IMR-90 (cell line): ENCODE results near the gene TMBIM1. TPM values are rescaled to one million over a fixed set of nuclear protein-coding genes. Genes with fewer than 3 reads are reported as not detected.

ENCODE experiments used
- ATAC-seq: fragments of 200-7000 bp; cut with Tn5 transposase; 2 replicates; pipeline ENCODE4 v1.9.1; 2020; ENCODE audit warnings: low read depth, mild to moderate bottlenecking, moderate library complexity
- BruUV-seq: library from RNA; stranded (reverse); fragments of 400-500 nt; replicated peaks from 2 replicates; lab custom pipeline; 2021; lab: Mats Ljungman, UMichigan
- CTCF ChIA-PET: fragments of 300-600 bp; formaldehyde crosslinking; extraction: SDS; loops from one replicate; lab custom pipeline; 2021; ENCODE audit warnings: antibody characterized with exemption; lab: Yijun Ruan, JAX
- POLR2A ChIA-PET: fragments of 300-600 bp; sonication (Branson Sonifier 250); formaldehyde crosslinking; loops from one replicate; lab custom pipeline; 2022; ENCODE audit warnings: antibody characterized with exemption; ENCODE audit not compliant: unreplicated experiment; lab: Charles Lee
- DNase-seq: peaks from one replicate; pipeline ENCODE4 v3.0.0; 2013
- H2AFZ ChIP-seq: replicated peaks from 2 replicates; pipeline ENCODE3; 2013; ENCODE audit warnings: low read length, mild to moderate bottlenecking; ENCODE audit not compliant: poor library complexity
- H2AK5ac ChIP-seq: 2 replicates; pipeline ENCODE4 v1.6.1; 2013; ENCODE audit warnings: low read depth, low read length, inconsistent platforms
- H2AK9ac ChIP-seq: replicated peaks from 2 replicates; pipeline ENCODE3; 2013; ENCODE audit warnings: mild to moderate bottlenecking, low read depth, low read length, moderate library complexity; ENCODE audit not compliant: poor library complexity
- H2BK120ac ChIP-seq: 2 replicates; pipeline ENCODE4 v1.6.1; 2013; ENCODE audit warnings: low read depth, low read length, inconsistent platforms
- H2BK15ac ChIP-seq: 3 replicates; pipeline ENCODE4 v1.6.1; 2013; ENCODE audit warnings: low read depth, low read length, inconsistent platforms
- H2BK20ac ChIP-seq: 2 replicates; pipeline ENCODE4 v1.6.1; 2013; ENCODE audit warnings: low read depth, mild to moderate bottlenecking, inconsistent platforms, low read length, moderate library complexity
- H2BK5ac ChIP-seq: 2 replicates; pipeline ENCODE4 v1.6.1; 2013; ENCODE audit warnings: mild to moderate bottlenecking, low read depth, low read length, inconsistent platforms; ENCODE audit not compliant: poor library complexity, severe bottlenecking
- H3K14ac ChIP-seq: replicated peaks from 2 replicates; pipeline ENCODE4 v1.6.1; 2013; ENCODE audit warnings: low read depth, low read length, inconsistent platforms
- H3K18ac ChIP-seq: 2 replicates; pipeline ENCODE4 v1.6.1; 2013; ENCODE audit warnings: low read depth, low read length, control low read depth
- H3K23ac ChIP-seq: 2 replicates; pipeline ENCODE4 v1.6.1; 2013; ENCODE audit warnings: low read depth, low read length, inconsistent platforms
- H3K27ac ChIP-seq: 2 replicates; pipeline ENCODE4 v1.5.1; 2013; ENCODE audit warnings: mild to moderate bottlenecking, control low read depth, low read length; ENCODE audit not compliant: insufficient read depth
- H3K27me3 ChIP-seq: 2 replicates; pipeline ENCODE4 v1.6.1; 2013; ENCODE audit warnings: low read length; ENCODE audit not compliant: control insufficient read depth, insufficient read depth
- H3K36me3 ChIP-seq: 2 replicates; pipeline ENCODE4 v1.6.1; 2013; ENCODE audit warnings: low read length, mixed read lengths; ENCODE audit not compliant: control insufficient read depth, insufficient read depth
- H3K4ac ChIP-seq: 2 replicates; pipeline ENCODE4 v1.6.1; 2013; ENCODE audit warnings: low read depth, low read length, inconsistent platforms
- H3K4me1 ChIP-seq: 2 replicates; pipeline ENCODE4 v1.6.1; 2013; ENCODE audit warnings: low read length, mixed read lengths; ENCODE audit not compliant: control insufficient read depth, insufficient read depth
- H3K4me2 ChIP-seq: 2 replicates; pipeline ENCODE4 v1.6.1; 2013; ENCODE audit warnings: low read depth, mild to moderate bottlenecking, control low read depth, low read length, moderate library complexity
- H3K4me3 ChIP-seq: 2 replicates; pipeline ENCODE4 v1.5.1; 2013; ENCODE audit warnings: low read depth, mild to moderate bottlenecking, control low read depth, low read length, moderate library complexity; ENCODE audit not compliant: insufficient read depth
- H3K56ac ChIP-seq: 2 replicates; pipeline ENCODE4 v1.6.1; 2013; ENCODE audit warnings: low read length, inconsistent platforms; ENCODE audit not compliant: insufficient read depth; ENCODE audit errors: extremely low read depth
- H3K79me1 ChIP-seq, 2 experiments: 2 replicates each; pipeline ENCODE4 v1.6.1; 2013; ENCODE audit warnings: low read length in 2 of 2, inconsistent platforms in 1 of 2, low read depth in 1 of 2
- H3K9ac ChIP-seq: 2 replicates; pipeline ENCODE4 v1.6.1; 2013; ENCODE audit warnings: low read depth, low read length, control low read depth
- H3K9me1 ChIP-seq: 2 replicates; pipeline ENCODE4 v1.6.1; 2013; ENCODE audit warnings: low read length, inconsistent platforms; ENCODE audit not compliant: insufficient read depth
- H3K9me3 ChIP-seq: 2 replicates; pipeline ENCODE4 v1.6.1; 2013; ENCODE audit warnings: low read length; ENCODE audit not compliant: control insufficient read depth, insufficient read depth
- H4K20me1 ChIP-seq: 2 replicates; pipeline ENCODE4 v1.6.1; 2013; ENCODE audit warnings: low read length, inconsistent platforms; ENCODE audit not compliant: insufficient read depth
- H4K5ac ChIP-seq: 2 replicates; pipeline ENCODE4 v1.6.1; 2013; ENCODE audit warnings: mild to moderate bottlenecking, low read depth, low read length, control low read depth
- H4K8ac ChIP-seq, 2 experiments: 2 replicates each; pipeline ENCODE4 v1.6.1; 2013; ENCODE audit warnings: low read depth in 2 of 2, low read length in 2 of 2, control low read depth in 1 of 2, inconsistent platforms in 1 of 2
- H4K91ac ChIP-seq: 2 replicates; pipeline ENCODE4 v1.6.1; 2013; ENCODE audit warnings: low read depth, low read length, inconsistent platforms; ENCODE audit not compliant: insufficient read depth
- BHLHE40 ChIP-seq: fragments of 150-350 bp; IDR thresholded peaks from 2 replicates; pipeline ENCODE4 v1.6.1; 2016; ENCODE audit warnings: mild to moderate bottlenecking, low read depth, low read length
- CEBPB ChIP-seq: IDR thresholded peaks from 2 replicates; pipeline ENCODE4 v1.6.1; 2012; ENCODE audit warnings: low read depth, low read length, improper control_type of control experiment
- CHD1 ChIP-seq: IDR thresholded peaks from 2 replicates; pipeline ENCODE4 v1.6.1; 2012; ENCODE audit warnings: low read depth, low read length, improper control_type of control experiment
- MAFK ChIP-seq: IDR thresholded peaks from 2 replicates; pipeline ENCODE4 v1.6.1; 2012; ENCODE audit warnings: low read depth, low read length, improper control_type of control experiment
- SMC3 ChIP-seq: fragments of 150-350 bp; IDR thresholded peaks from 2 replicates; pipeline ENCODE4 v1.6.1; 2016; ENCODE audit warnings: low read depth, mild to moderate bottlenecking, antibody characterized with exemption, low read length, moderate library complexity
- WGBS, 2 experiments: methylation state at CpG; one replicate each; pipeline versions ENCODE4 v1.1.5 to v1.1.7; 2013; ENCODE audit warnings: missing lambda C conversion rate in 2 of 2; ENCODE audit not compliant: insufficient read length in 1 of 2; ENCODE audit errors: extremely low coverage in 2 of 2; 5-methylcytosine and 5-hydroxymethylcytosine counted together
- dilution Hi-C: fragments of 300-500 bp; cut with HindIII; formaldehyde crosslinking; loops from one replicate; pipeline ENCODE4 v1.14.3; 2018; ENCODE audit warnings: low sequenced_read_pairs; ENCODE audit not compliant: unreplicated experiment
- in situ Hi-C: fragments of 300-500 bp; cut with MboI; formaldehyde crosslinking; loops from 3 replicates; pipeline ENCODE4 v1.14.3; 2019; ENCODE audit warnings: low sequenced_read_pairs, inconsistent platforms, mixed read lengths
- intact Hi-C: fragments of 100-400 bp; cut with micrococcal nuclease; formaldehyde crosslinking; loops from 2 replicates; pipeline ENCODE4 v1.10.0; 2022
- polyA plus RNA-seq, 3 experiments: library from polyadenylated mRNA; depleted of rRNA; stranded (reverse); fragments of >200 nt; gene quantifications; 2 replicates each; pipeline ENCODE4 v1.2.3, GENCODE V29; 2012; ENCODE audit warnings: low replicate concordance in 1 of 3
- total RNA-seq: library from RNA; depleted of rRNA; stranded (reverse); fragments of >200 nt; gene quantifications from 2 replicates; pipeline ENCODE4 v1.2.3, GENCODE V29; 2012

The TMBIM1 gene
- total and polyA plus RNA-seq, 2 of the 4 experiments (the other 2 are of a cell fraction), result 84.6 to 102 TPM

DNA sequence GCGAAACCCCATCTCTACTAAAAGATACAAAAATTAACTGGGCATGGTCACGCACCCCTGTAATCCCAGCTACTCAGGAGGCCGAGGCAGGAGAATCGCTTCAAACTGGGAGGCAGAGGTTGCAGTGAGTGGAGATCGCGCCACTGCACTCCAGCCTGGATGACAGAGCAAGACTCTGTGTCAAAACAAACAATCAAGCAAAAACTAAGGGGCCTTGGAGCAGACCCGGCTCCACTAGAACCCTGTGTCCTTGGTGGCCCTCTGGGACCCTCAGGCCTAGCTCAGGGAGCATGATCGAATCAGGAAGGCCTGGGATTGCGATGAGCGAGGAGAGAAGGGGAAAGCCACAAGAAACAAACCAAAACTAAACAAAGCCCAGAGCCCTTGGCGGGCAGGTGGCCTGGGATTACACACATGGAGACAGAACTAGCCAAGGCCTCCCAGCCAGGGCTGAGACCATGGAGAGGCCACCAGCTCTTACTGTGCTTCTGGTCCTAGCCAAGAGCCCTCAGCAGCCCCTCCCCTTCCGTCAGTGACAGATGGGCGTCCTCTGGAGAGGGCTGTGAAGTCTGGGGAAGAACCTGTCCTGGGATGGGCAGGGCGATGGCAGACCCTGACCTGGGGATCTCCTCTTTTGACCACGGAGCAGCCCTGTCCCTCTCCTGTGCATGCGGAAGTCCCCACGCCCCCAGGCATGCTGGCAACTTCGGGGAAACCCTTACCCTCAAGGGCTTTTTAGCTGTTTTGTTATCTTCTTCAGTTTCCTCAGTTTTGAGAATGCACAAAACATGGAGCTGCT is 36.9 kb upstream of the TMBIM1 start:
- BruUV-seq, result no TSS peak
- no peak overlapping the region for H4K91ac ChIP-seq
- no peaks in the 10 kb centered on the region; the same call in 1 of the 2 replicates for H3K36me3 ChIP-seq
- intact Hi-C loops (no loop called here), dilution Hi-C loops (no loop called here), in situ Hi-C loops (no loop called here)
- DNase-seq (no peak), ATAC-seq (no peak)
- H2BK5ac ChIP-seq, result no peak overlapping the region
- ChIA-PET POLR2A (no interaction called here), CTCF (no interaction called here)
- H3K14ac ChIP-seq, result no peak overlapping the region
- peaks cover 9% of the 10 kb centered on the region for H3K4me1 ChIP-seq
- no peak overlapping the region for H3K4ac ChIP-seq
- H2AFZ ChIP-seq, result no peak overlapping the region
- H3K27me3 ChIP-seq, result no peaks in the 10 kb centered on the region
- H4K8ac ChIP-seq, result no peak overlapping the region
- H2BK15ac ChIP-seq, result no peak overlapping the region
- no peak overlapping the region for H3K4me2 ChIP-seq
- H3K4me3 ChIP-seq, result no peak overlapping the region
- TF ChIP-seq CEBPB (no peak), CHD1 (no peak), BHLHE40 (no peak), SMC3 (no peak), MAFK (no peak)
- no peak overlapping the region for H3K18ac ChIP-seq
- no peak overlapping the region for H2BK120ac ChIP-seq
- no peaks in the 10 kb centered on the region for H4K20me1 ChIP-seq
- H3K23ac ChIP-seq, result no peak overlapping the region
- no peaks in the 10 kb centered on the region for H3K79me1 ChIP-seq
- H3K27ac ChIP-seq, result no peak overlapping the region
- H3K56ac ChIP-seq, result no peak overlapping the region
- no peak overlapping the region for H2AK9ac ChIP-seq
- H3K9ac ChIP-seq, result no peak overlapping the region
- no peak overlapping the region for H4K5ac ChIP-seq
- 78% methylated on average over 6 of the region's 18 CpGs; no CpG with 5 or more reads in 1 of the 2 experiments for WGBS, 2 experiments
- no peaks in the 10 kb centered on the region for H3K9me3 ChIP-seq
- no peak overlapping the region for H2AK5ac ChIP-seq
- H2BK20ac ChIP-seq, result no peak overlapping the region
- H3K9me1 ChIP-seq, result peaks cover 10% of the 10 kb centered on the region
